ENCODE data around the gene ZNF292.
"Not testable (repeated sequence)": the region's sequence is repeated elsewhere in the genome, so short reads cannot be mapped to it uniquely, and the experiment has no call there.

The ZNF292 gene

GRCh38 chr6:87200469-87201175, 45.3 kb downstream of the ZNF292 start:
- intact Hi-C loops (cut with DNase I): no loop called here
- no peak for DNase-seq

GRCh38 chr6:87203448-87204023, 48.2 kb downstream of the ZNF292 start:
- intact Hi-C loops (cut with DNase I): no loop called here

GRCh38 chr6:87209812-87210211, 54.4 kb downstream of the ZNF292 start:
- DNase-seq: no peak
- intact Hi-C loops (cut with DNase I): no loop called here

More at GRCh38 chr6:87203448-87204023, 48.2 kb downstream of the ZNF292 start:
- no peak for DNase-seq

- DNase-seq: no peak
- intact Hi-C loops (cut with DNase I): no loop called here
Measured at GRCh38 chr6:87210979-87211378, 55.6 kb downstream of the ZNF292 start.

GRCh38 chr6:87212596-87212995, 57.2 kb downstream of the ZNF292 start:
- DNase-seq: no peak
- intact Hi-C loops (cut with DNase I): no loop called here

- intact Hi-C loops (cut with DNase I): no loop called here
- no peak for DNase-seq
Measured at GRCh38 chr6:87213364-87213763, 58.0 kb downstream of the ZNF292 start.

GRCh38 chr6:87214831-87215230, 59.5 kb downstream of the ZNF292 start:
- DNase-seq: no peak

GRCh38 chr6:87220997-87221396, 65.6 kb downstream of the ZNF292 start:
- intact Hi-C loops (cut with DNase I): no loop called here
- no peak for DNase-seq

More at GRCh38 chr6:87214831-87215230, 59.5 kb downstream of the ZNF292 start:
- intact Hi-C loops (cut with DNase I): no loop called here

GRCh38 chr6:87222676-87223075, 67.3 kb downstream of the ZNF292 start:
- DNase-seq: no peak
- intact Hi-C loops (cut with DNase I): no loop called here

- intact Hi-C loops (cut with DNase I): no loop called here
- no peak for DNase-seq
Measured at GRCh38 chr6:87224971-87225370, 69.6 kb downstream of the ZNF292 start.

- no peak for DNase-seq
- intact Hi-C loops (cut with DNase I): no loop called here
Measured at GRCh38 chr6:87225511-87225910, 70.1 kb downstream of the ZNF292 start.

GRCh38 chr6:87225937-87226336, 70.6 kb downstream of the ZNF292 start:
- intact Hi-C loops (cut with DNase I): no loop called here
- DNase-seq: no peak

GRCh38 chr6:87230801-87231200, 75.4 kb downstream of the ZNF292 start:
- DNase-seq: no peak
- intact Hi-C loops (cut with DNase I): loop anchor here (10.0 kb wide), 1 partner anchor 166 kb away; no protein-coding TSS in a partner anchor

GRCh38 chr6:87237804-87238203, 82.4 kb downstream of the ZNF292 start:
- intact Hi-C loops (cut with DNase I): loop anchor here (10.0 kb wide), 1 partner anchor 173 kb away; no protein-coding TSS in a partner anchor
- no peak for DNase-seq

- not testable (repeated sequence) for DNase-seq
- intact Hi-C loops (cut with DNase I): loop anchor here (10.0 kb wide), 1 partner anchor 174 kb away; no protein-coding TSS in a partner anchor
Measured at GRCh38 chr6:87239098-87239635, 83.8 kb downstream of the ZNF292 start.

- DNase-seq: no peak
- intact Hi-C loops (cut with DNase I): no loop called here
Measured at GRCh38 chr6:87241304-87241703, 85.9 kb downstream of the ZNF292 start.

GRCh38 chr6:87242311-87242710, 86.9 kb downstream of the ZNF292 start:
- intact Hi-C loops (cut with DNase I): no loop called here

GRCh38 chr6:87243812-87244211, 88.4 kb downstream of the ZNF292 start:
- no peak for DNase-seq
- intact Hi-C loops (cut with DNase I): no loop called here

More at GRCh38 chr6:87242311-87242710, 86.9 kb downstream of the ZNF292 start:
- DNase-seq: no peak

GRCh38 chr6:87244380-87244779, 89.0 kb downstream of the ZNF292 start:
- intact Hi-C loops (cut with DNase I): no loop called here
- no peak for DNase-seq

- intact Hi-C loops (cut with DNase I): no loop called here
- no peak for DNase-seq
Measured at GRCh38 chr6:87250019-87250418, 94.7 kb downstream of the ZNF292 start.

- intact Hi-C loops (cut with DNase I): no loop called here
- DNase-seq: no peak
Measured at GRCh38 chr6:87251225-87251624, 95.9 kb downstream of the ZNF292 start.

- no peak for DNase-seq
- intact Hi-C loops (cut with DNase I): no loop called here
Measured at GRCh38 chr6:87251725-87252124, 96.4 kb downstream of the ZNF292 start.

Measured in posterior cingulate gyrus (tissue), 11 donors.